ENCODE data around the gene TSN.

Gene TSN

GRCh38 chr2:121746071-121746578, 9.3 kb upstream of the TSN start:
- DNase-seq (ENCODE audit: low read depth): no peak

- DNase-seq (ENCODE audit: low read depth): peak; percentile 74
Observed at GRCh38 chr2:121748202-121748601, 7.2 kb upstream of the TSN start.

GRCh38 chr2:121754851-121755236, 607 bp upstream of the TSN start:
- DNase-seq (ENCODE audit: low read depth): no peak

- no peak for DNase-seq (ENCODE audit: low read depth)
Observed at GRCh38 chr2:121764681-121765228, 9.3 kb downstream of the TSN start.

GRCh38 chr2:121766624-121767023, 11.2 kb downstream of the TSN start:
- DNase-seq (ENCODE audit: low read depth): no peak

GRCh38 chr2:121768143-121768755, 12.8 kb downstream of the TSN start:
- no peak for DNase-seq (ENCODE audit: low read depth)

- peak; percentile 4 for DNase-seq (ENCODE audit: low read depth)
Observed at GRCh38 chr2:121771976-121772742, 16.7 kb downstream of the TSN start.

GRCh38 chr2:121774235-121774634, 18.8 kb downstream of the TSN start:
- no peak for DNase-seq (ENCODE audit: low read depth)

- DNase-seq (ENCODE audit: low read depth): no peak
Observed at GRCh38 chr2:121776361-121776760, 20.9 kb downstream of the TSN start.

- no peak for DNase-seq (ENCODE audit: low read depth)
Observed at GRCh38 chr2:121776885-121777698, 21.6 kb downstream of the TSN start.

GRCh38 chr2:121777699-121778058, 22.2 kb downstream of the TSN start:
- DNase-seq (ENCODE audit: low read depth): peak; percentile 38

GRCh38 chr2:121778741-121779487, 23.5 kb downstream of the TSN start:
- no peak for DNase-seq (ENCODE audit: low read depth)

GRCh38 chr2:121783180-121783579, 27.7 kb downstream of the TSN start:
- DNase-seq (ENCODE audit: low read depth): no peak

- no peak for DNase-seq (ENCODE audit: low read depth)
Observed at GRCh38 chr2:121788685-121789084, 33.2 kb downstream of the TSN start.

- DNase-seq (ENCODE audit: low read depth): peak; percentile 87
Observed at GRCh38 chr2:121790276-121790956, 35.0 kb downstream of the TSN start.

GRCh38 chr2:121791290-121791689, 35.8 kb downstream of the TSN start:
- no peak for DNase-seq (ENCODE audit: low read depth)

GRCh38 chr2:121791801-121792221, 36.4 kb downstream of the TSN start:
- no peak for DNase-seq (ENCODE audit: low read depth)

GRCh38 chr2:121793816-121794215, 38.4 kb downstream of the TSN start:
- no peak for DNase-seq (ENCODE audit: low read depth)

GRCh38 chr2:121794233-121794632, 38.8 kb downstream of the TSN start:
- no peak for DNase-seq (ENCODE audit: low read depth)

GRCh38 chr2:121796239-121796638, 40.8 kb downstream of the TSN start:
- DNase-seq (ENCODE audit: low read depth): no peak

GRCh38 chr2:121798617-121799016, 43.2 kb downstream of the TSN start:
- DNase-seq (ENCODE audit: low read depth): no peak
